Head of caudate nucleus (tissue), 42 donors: ENCODE results near the gene GNG7.
"Not testable (repeated sequence)": the region's sequence is repeated elsewhere in the genome, so short reads cannot be mapped to it uniquely, and the experiment has no call there.

Source experiments
- DNase-seq, 42 donors: peaks; one replicate each; pipeline versions ENCODE4 v3.0.0 to v3.0.0-alpha.2; 2020 to 2021; ENCODE audit warnings: mixed read lengths in 7 of 42
- intact Hi-C: fragments of 100-400 bp; cut with DNase I; formaldehyde crosslinking; loops from one replicate; pipeline ENCODE4 v1.15.0; 2022

The GNG7 gene

GRCh38 chr19:2716722-2717637 lies 14.5 kb upstream of the GNG7 start:
- intact Hi-C loops, result no loop called here
- no peak for DNase-seq

GRCh38 chr19:2716275-2716650 lies 13.8 kb upstream of the GNG7 start:
- DNase-seq, result no peak
- intact Hi-C loops, result no loop called here

- intact Hi-C loops, result no loop called here
- no peak for DNase-seq
Observed at GRCh38 chr19:2715470-2716274, 13.2 kb upstream of the GNG7 start.

GRCh38 chr19:2714531-2715269 lies 12.2 kb upstream of the GNG7 start:
- DNase-seq, result no peak
- intact Hi-C loops, result no loop called here

- intact Hi-C loops, DNase-seq: not testable (repeated sequence)
Observed at GRCh38 chr19:2714102-2714501, 11.6 kb upstream of the GNG7 start.

- DNase-seq, intact Hi-C loops: not testable (repeated sequence)
Observed at GRCh38 chr19:2713170-2713569, 10.7 kb upstream of the GNG7 start.

GRCh38 chr19:2711875-2712205 lies 9.3 kb upstream of the GNG7 start:
- intact Hi-C loops, result no loop called here
- DNase-seq, result no peak

GRCh38 chr19:2711172-2711874 lies 8.8 kb upstream of the GNG7 start:
- intact Hi-C loops, result no loop called here
- peak in 1 of 42 donors; percentile 32 for DNase-seq

GRCh38 chr19:2706251-2706650 lies 3.8 kb upstream of the GNG7 start:
- no peak for DNase-seq
- intact Hi-C loops, result loop anchor here (10.0 kb wide), 1 partner anchor 61 kb away; no protein-coding TSS in a partner anchor

GRCh38 chr19:2703691-2704216 lies 1.3 kb upstream of the GNG7 start:
- DNase-seq, result no peak
- intact Hi-C loops, result loop anchor here (5.0 to 10.0 kb wide), 2 partner anchors 39 to 59 kb away; partner anchors contain the start of gene SLC39A3

GRCh38 chr19:2703077-2703437 lies 563 bp upstream of the GNG7 start:
- DNase-seq, result no peak
- intact Hi-C loops, result loop anchor here (5.0 to 10.0 kb wide), 2 partner anchors 39 to 58 kb away; partner anchors contain the start of gene SLC39A3

GRCh38 chr19:2701361-2702169 lies 929 bp downstream of the GNG7 start:
- no peak for DNase-seq
- intact Hi-C loops, result loop anchor here (5.0 to 10.0 kb wide), 2 partner anchors 41 to 57 kb away; partner anchors contain the start of gene SLC39A3

- DNase-seq, result peak; percentile 53 to 96 (median 83)
- intact Hi-C loops, result loop anchor here (5.0 to 10.0 kb wide), 2 partner anchors 41 to 56 kb away; partner anchors contain the start of gene SLC39A3
Observed at GRCh38 chr19:2700660-2701360, 1.7 kb downstream of the GNG7 start.

GRCh38 chr19:2699413-2700140 lies 2.9 kb downstream of the GNG7 start:
- DNase-seq, result no peak
- intact Hi-C loops, result loop anchor here (5.0 to 10.0 kb wide), 3 partner anchors 37 to 55 kb away; partner anchors contain the start of gene SLC39A3

- peak in 4 of 42 donors; percentile 38 to 66 (median 58) for DNase-seq
- intact Hi-C loops, result no loop called here
Observed at GRCh38 chr19:2694196-2694595, 8.3 kb downstream of the GNG7 start.

GRCh38 chr19:2693492-2694160 lies 8.9 kb downstream of the GNG7 start:
- no peak for DNase-seq
- intact Hi-C loops, result no loop called here
